H1 (cell line): ENCODE results near the gene TBX15. TPM values are rescaled to one million over a fixed set of nuclear protein-coding genes. Genes with fewer than 3 reads are reported as not detected.

ENCODE experiments used
- CTCF ChIA-PET: fragments of 300-600 bp; sonication (Branson Sonifier 250); formaldehyde crosslinking; loops from one replicate; lab custom pipeline; 2021; ENCODE audit not compliant: partially characterized antibody; lab: Charles Lee
- POLR2A ChIA-PET: fragments of 300-600 bp; sonication (Branson Sonifier 250); formaldehyde crosslinking; loops from one replicate; lab custom pipeline; 2021; ENCODE audit warnings: inconsistent platforms; ENCODE audit not compliant: partially characterized antibody; lab: Charles Lee
- DNase-seq, 2 experiments: peaks; one replicate each; pipeline versions ENCODE4 v3.0.0 to v3.0.0-alpha.2; 2010 to 2022; ENCODE audit warnings: low spot score in 2 of 2, low read depth in 1 of 2, mixed read lengths in 1 of 2
- FAIRE-seq: peaks from 2 replicates; lab custom pipeline; 2011; peaks lifted over from hg19 to GRCh38; lab: Jason Lieb, UNC
- H2AFZ ChIP-seq: 2 replicates; pipeline ENCODE4 v1.8.1; 2012; ENCODE audit warnings: low read length, inconsistent platforms
- H2AK5ac ChIP-seq: 2 replicates; pipeline ENCODE4 v1.6.1; 2013; ENCODE audit warnings: low read depth, low read length
- H2BK120ac ChIP-seq: replicated peaks from 2 replicates; pipeline ENCODE3; 2013; ENCODE audit warnings: low read depth, low read length, inconsistent platforms
- H2BK12ac ChIP-seq: 2 replicates; pipeline ENCODE4 v1.6.1; 2013; ENCODE audit warnings: low read depth, low read length
- H2BK15ac ChIP-seq: 2 replicates; pipeline ENCODE4 v1.6.1; 2013; ENCODE audit warnings: low read length
- H2BK20ac ChIP-seq: 2 replicates; pipeline ENCODE4 v1.6.1; 2013; ENCODE audit warnings: low read length
- H2BK5ac ChIP-seq: 2 replicates; pipeline ENCODE4 v1.6.1; 2013; ENCODE audit warnings: low read depth, low read length
- H3K14ac ChIP-seq: 2 replicates; pipeline ENCODE4 v1.6.1; 2013; ENCODE audit warnings: inconsistent platforms; ENCODE audit not compliant: insufficient read length
- H3K18ac ChIP-seq: 2 replicates; pipeline ENCODE4 v1.6.1; 2013; ENCODE audit warnings: low read length; ENCODE audit errors: extremely low read depth
- H3K23ac ChIP-seq: 2 replicates; pipeline ENCODE4 v1.6.1; 2013; ENCODE audit warnings: inconsistent platforms; ENCODE audit not compliant: insufficient read length
- H3K23me2 ChIP-seq: 2 replicates; pipeline ENCODE4 v1.6.1; 2013; ENCODE audit warnings: low read depth, low read length
- H3K27ac ChIP-seq: 2 replicates; pipeline ENCODE4 v1.6.1; 2011; ENCODE audit warnings: low read depth, low read length, inconsistent platforms
- H3K27me3 ChIP-seq, 4 experiments: replicated peaks in 1 of 4; 1 replicate in 1 of 4; 2 replicates in 3 of 4; pipeline versions ENCODE4 v1.6.1 to v1.8.1; 2011 to 2013; ENCODE audit warnings: low read length in 3 of 4, mild to moderate bottlenecking in 3 of 4, inconsistent platforms in 2 of 4, mixed read lengths in 2 of 4, moderate library complexity in 1 of 4; ENCODE audit not compliant: control insufficient read depth in 3 of 4, insufficient read depth in 3 of 4; ENCODE audit errors: extremely low read depth in 1 of 4
- H3K36me3 ChIP-seq, 4 experiments: 2 replicates each; pipeline versions ENCODE4 v1.6.1 to v1.8.1; 2011 to 2013; ENCODE audit warnings: mild to moderate bottlenecking in 4 of 4, low read length in 3 of 4, moderate library complexity in 2 of 4, control low read depth in 1 of 4, inconsistent platforms in 1 of 4; ENCODE audit not compliant: insufficient read depth in 4 of 4, control insufficient read depth in 2 of 4
- H3K4ac ChIP-seq: replicated peaks from 2 replicates; pipeline ENCODE3; 2013; ENCODE audit warnings: low read length, low read depth, mixed read lengths, inconsistent platforms; ENCODE audit not compliant: insufficient read length
- H3K4me1 ChIP-seq, 4 experiments: replicated peaks in 1 of 4; 1 replicate in 1 of 4; 2 replicates in 3 of 4; pipeline versions ENCODE4 v1.6.1 to v1.8.1; 2011 to 2013; ENCODE audit warnings: low read length in 3 of 4, inconsistent platforms in 2 of 4, mixed read lengths in 1 of 4; ENCODE audit not compliant: insufficient read depth in 4 of 4, control insufficient read depth in 3 of 4
- H3K4me2 ChIP-seq, 2 experiments: 2 replicates each; pipeline versions ENCODE4 v1.6.1 to v1.8.1; 2011 to 2013; ENCODE audit warnings: low read depth in 2 of 2, low read length in 2 of 2, control low read depth in 1 of 2, inconsistent platforms in 1 of 2, mild to moderate bottlenecking in 1 of 2; ENCODE audit not compliant: insufficient read depth in 1 of 2
- H3K4me3 ChIP-seq, 4 experiments: fragments of 200-600, 300-600 bp in 1 of 4; sonication (generic), shearing (Covaris generic), sonication (Bioruptor Twin) in 1 of 4; 2 replicates each; pipeline versions ENCODE4 v1.5.1 to v1.8.1; 2011 to 2016; ENCODE audit warnings: low read length in 4 of 4, low read depth in 3 of 4, control low read depth in 2 of 4, inconsistent platforms in 2 of 4, mild to moderate bottlenecking in 2 of 4, mixed read lengths in 1 of 4, moderate library complexity in 1 of 4; ENCODE audit not compliant: insufficient read depth in 2 of 4; ENCODE audit errors: extremely low read depth in 1 of 4
- H3K56ac ChIP-seq: replicated peaks from 2 replicates; pipeline ENCODE3; 2013; ENCODE audit warnings: low read depth, mild to moderate bottlenecking, mixed read lengths, low read length, inconsistent platforms; ENCODE audit not compliant: insufficient read length
- H3K79me1 ChIP-seq: 2 replicates; pipeline ENCODE4 v1.6.1; 2013; ENCODE audit warnings: low read depth, low read length, control low read depth
- H3K79me2 ChIP-seq, 2 experiments: 2 replicates each; pipeline versions ENCODE4 v1.6.1 to v1.8.1; 2012 to 2013; ENCODE audit warnings: low read length in 2 of 2, mild to moderate bottlenecking in 2 of 2, inconsistent platforms in 1 of 2; ENCODE audit not compliant: insufficient read depth in 2 of 2, control insufficient read depth in 1 of 2
- H3K9ac ChIP-seq, 4 experiments: replicated peaks in 1 of 4; 1 replicate in 1 of 4; 2 replicates in 3 of 4; pipeline versions ENCODE4 v1.6.1 to v1.8.1; 2011 to 2013; ENCODE audit warnings: low read depth in 3 of 4, low read length in 3 of 4, control low read depth in 2 of 4, mild to moderate bottlenecking in 2 of 4, moderate library complexity in 2 of 4, inconsistent platforms in 1 of 4; ENCODE audit errors: extremely low read depth in 1 of 4
- H3K9me3 ChIP-seq, 2 experiments: 2 replicates each; pipeline versions ENCODE4 v1.6.1 to v1.8.1; 2012 to 2013; ENCODE audit warnings: mild to moderate bottlenecking in 2 of 2, moderate library complexity in 2 of 2, control low read depth in 1 of 2, inconsistent platforms in 1 of 2, low read depth in 1 of 2, low read length in 1 of 2, mixed read lengths in 1 of 2; ENCODE audit not compliant: insufficient read depth in 2 of 2
- H4K20me1 ChIP-seq, 2 experiments: replicated peaks in 1 of 2; 2 replicates each; pipeline versions ENCODE3 to v1.8.1; 2011 to 2013; ENCODE audit warnings: inconsistent platforms in 2 of 2, low read length in 2 of 2, mild to moderate bottlenecking in 1 of 2; ENCODE audit not compliant: insufficient read depth in 2 of 2, control insufficient read depth in 1 of 2
- H4K5ac ChIP-seq: 2 replicates; pipeline ENCODE4 v1.6.1; 2013; ENCODE audit warnings: low read length, low read depth, mixed read lengths, inconsistent platforms; ENCODE audit not compliant: insufficient read length
- H4K8ac ChIP-seq: 2 replicates; pipeline ENCODE4 v1.8.0; 2013; ENCODE audit warnings: mild to moderate bottlenecking, moderate library complexity, low read length, inconsistent platforms; ENCODE audit not compliant: insufficient read depth; ENCODE audit errors: extremely low read depth
- H4K91ac ChIP-seq: replicated peaks from 2 replicates; pipeline ENCODE3; 2013; ENCODE audit warnings: low read length, mixed read lengths, inconsistent platforms; ENCODE audit not compliant: insufficient read length
- FOSL1 ChIP-seq: IDR thresholded peaks from 2 replicates; pipeline ENCODE4 v1.6.1; 2011; ENCODE audit warnings: mild to moderate bottlenecking, low read depth, low read length, moderate library complexity; ENCODE audit not compliant: insufficient read depth
- MAFK ChIP-seq: IDR thresholded peaks from 2 replicates; pipeline ENCODE4 v1.6.1; 2012; ENCODE audit warnings: low read depth, mild to moderate bottlenecking, improper control_type of control experiment, low read length
- SRF ChIP-seq: IDR thresholded peaks from 2 replicates; pipeline ENCODE4 v1.6.1; 2011; ENCODE audit warnings: mild to moderate bottlenecking, low read depth, low read length, moderate library complexity
- SUZ12 ChIP-seq: fragments of 200-600 bp; sonication (generic); IDR thresholded peaks from 2 replicates; pipeline ENCODE4 v1.6.1; 2012; ENCODE audit warnings: mild to moderate bottlenecking, inconsistent platforms, low read length, moderate library complexity, mixed read lengths
- WGBS, 2 experiments: shearing (Covaris generic) in 1 of 2; methylation state at CpG; one replicate each; pipeline versions ENCODE4 v1.1.6 to v1.1.7; 2013 to 2015; ENCODE audit warnings: low lambda C conversion rate in 2 of 2, mixed read lengths in 2 of 2, inconsistent platforms in 1 of 2, low coverage in 1 of 2, missing lambda C conversion rate in 1 of 2; ENCODE audit not compliant: insufficient replicate concordance in 2 of 2, insufficient coverage in 1 of 2, insufficient read length in 1 of 2; ENCODE audit errors: extremely low coverage in 1 of 2, missing lambda C conversion rate in 1 of 2; 5-methylcytosine and 5-hydroxymethylcytosine counted together
- polyA plus RNA-seq, 7 experiments: library from polyadenylated mRNA; depleted of rRNA in 3 of 7; stranded (reverse) in 5 of 7; unstranded in 2 of 7; fragments of >200 nt in 5 of 7; fragments of 200-250 nt in 2 of 7; gene quantifications; 1 replicate in 5 of 7; 2 replicates in 1 of 7; 4 replicates in 1 of 7; pipeline versions ENCODE4 v1.2.1 to v1.2.3, GENCODE V29; 2011 to 2013; ENCODE audit warnings: missing spikeins in 2 of 7, mixed read lengths in 2 of 7
- total RNA-seq: library from RNA; stranded (reverse); fragmentation: NEBNext Ultra II Directional; extraction: Animal tissue kit (Norgen Biotek cat#: 25700); gene quantifications from 2 replicates; pipeline ENCODE4 v1.2.1, GENCODE V29; 2021

Gene TBX15
- total and polyA plus RNA-seq, 2 of the 8 experiments (the other 6 are each of a cell fraction or from before 2014, with no cell fraction given), result 0.14 to 0.24 TPM

DNA sequence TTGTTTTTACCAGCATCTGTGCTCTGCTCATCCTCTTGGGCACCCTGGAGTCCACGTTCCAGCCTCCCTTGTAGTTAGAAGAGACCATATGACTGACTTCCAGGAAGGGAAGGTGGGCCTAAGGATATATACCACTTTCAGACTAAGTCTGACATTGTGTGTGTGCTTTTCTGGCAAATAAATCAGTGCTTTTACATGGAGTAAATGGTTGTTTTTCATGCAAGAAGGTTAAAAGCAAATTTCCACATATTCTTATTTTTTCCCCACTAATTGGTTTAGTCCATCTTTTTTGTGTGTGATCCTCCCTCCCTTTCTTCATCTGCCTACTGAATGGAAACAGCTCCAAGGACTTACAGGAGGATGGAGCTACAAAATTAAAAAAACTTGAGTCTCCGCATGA is 119.8 kb downstream of the TBX15 start:
- TF ChIP-seq MAFK (no peak), SRF (no peak), FOSL1 (no peak), SUZ12 (no peak)
- H3K23ac ChIP-seq, result no peak overlapping the region
- DNase-seq (no peak), FAIRE-seq (no peak)
- no peak overlapping the region for H2BK12ac ChIP-seq
- no peak overlapping the region for H2AK5ac ChIP-seq
- H4K20me1 ChIP-seq, result no peaks in the 10 kb centered on the region
- H2BK5ac ChIP-seq, result no peak overlapping the region
- no peak overlapping the region for H2BK120ac ChIP-seq
- H3K4me1 ChIP-seq, result no peaks in the 10 kb centered on the region
- no peaks in the 10 kb centered on the region for H3K9me3 ChIP-seq
- no peak overlapping the region for H2AFZ ChIP-seq
- H3K4me2 ChIP-seq, result no peak overlapping the region
- no peak overlapping the region for H3K27ac ChIP-seq
- H3K18ac ChIP-seq, result no peak overlapping the region
- H3K4ac ChIP-seq, result no peak overlapping the region
- POLR2A ChIA-PET, result no interaction called here
- H3K14ac ChIP-seq, result no peak overlapping the region
- H4K91ac ChIP-seq, result no peak overlapping the region
- WGBS, 2 experiments, result 91% methylated on average over 2 of the region's 2 CpGs; no CpG with 5 or more reads in 1 of the 2 experiments
- H3K27me3 ChIP-seq, result no peaks in the 10 kb centered on the region
- no peak overlapping the region for H3K9ac ChIP-seq
- H3K23me2 ChIP-seq, result no peaks in the 10 kb centered on the region
- H3K56ac ChIP-seq, result no peak overlapping the region
- H4K8ac ChIP-seq, result no peak overlapping the region
- no peak overlapping the region for H2BK20ac ChIP-seq
- no peak overlapping the region for H3K4me3 ChIP-seq
- H3K36me3 ChIP-seq, result no peaks in the 10 kb centered on the region
- CTCF ChIA-PET, result interaction anchor here (0.6 to 1.2 kb wide), 2 partner anchors 12 to 22 kb away, joined by 4 read pairs; no protein-coding TSS in a partner anchor
- no peak overlapping the region for H2BK15ac ChIP-seq
- no peak overlapping the region for H4K5ac ChIP-seq
- H3K79me1 ChIP-seq, result no peaks in the 10 kb centered on the region
- no peaks in the 10 kb centered on the region for H3K79me2 ChIP-seq
